GM23338 (cell line): Measurements from ENCODE around the gene ROCK2. TPM values are rescaled to one million over a fixed set of nuclear protein-coding genes. Genes with fewer than 3 reads are reported as not detected.

Experiments
- ATAC-seq: fragments of 200-7000 bp; cut with Tn5 transposase; 3 replicates; pipeline ENCODE4 v1.9.1; 2020
- DNase-seq: peaks from one replicate; pipeline ENCODE4 v3.0.0-alpha.2; 2015; ENCODE audit warnings: low spot score
- H2AFZ ChIP-seq: fragments of 200-600 bp; sonication (generic); 2 replicates; pipeline ENCODE4 v1.8.0; 2016; ENCODE audit warnings: antibody characterized with exemption, mild to moderate bottlenecking, moderate library complexity
- H3F3A ChIP-seq: fragments of 200-600 bp; sonication (generic); replicated peaks from 2 replicates; pipeline ENCODE4 v1.8.0; 2017; ENCODE audit warnings: antibody characterized with exemption, mixed run types, low read depth
- H3K27ac ChIP-seq: fragments of 200-600 bp; sonication (generic); 2 replicates; pipeline ENCODE4 v1.6.1; 2016; ENCODE audit warnings: low read depth
- H3K27me3 ChIP-seq: fragments of 200-600 bp; sonication (generic); 2 replicates; pipeline ENCODE4 v1.8.0; 2016; ENCODE audit warnings: mild to moderate bottlenecking, mixed run types, moderate library complexity; ENCODE audit not compliant: insufficient read depth
- H3K36me3 ChIP-seq: fragments of 200-600 bp; sonication (generic); 2 replicates; pipeline ENCODE4 v1.8.0; 2016; ENCODE audit warnings: mild to moderate bottlenecking; ENCODE audit not compliant: insufficient read depth
- H3K4me1 ChIP-seq: fragments of 200-600 bp; sonication (generic); 2 replicates; pipeline ENCODE4 v1.8.0; 2016; ENCODE audit warnings: mild to moderate bottlenecking, moderate library complexity; ENCODE audit not compliant: insufficient read depth
- H3K4me2 ChIP-seq: fragments of 200-600 bp; sonication (generic); 2 replicates; pipeline ENCODE4 v1.7.1; 2017; ENCODE audit warnings: mixed run types
- H3K4me3 ChIP-seq: fragments of 200-600 bp; sonication (generic); 2 replicates; pipeline ENCODE4 v1.6.1; 2016; ENCODE audit warnings: mixed run types
- H3K79me2 ChIP-seq: fragments of 200-600 bp; sonication (generic); replicated peaks from 2 replicates; pipeline ENCODE4 v1.8.0; 2017; ENCODE audit warnings: mild to moderate bottlenecking; ENCODE audit not compliant: insufficient read depth
- H3K9me2 ChIP-seq: fragments of 200-600 bp; sonication (generic); 2 replicates; pipeline ENCODE4 v1.8.0; 2017; ENCODE audit not compliant: insufficient read depth
- H4K20me1 ChIP-seq: fragments of 200-600 bp; sonication (generic); replicated peaks from 2 replicates; pipeline ENCODE4 v1.8.0; 2017; ENCODE audit warnings: mild to moderate bottlenecking; ENCODE audit not compliant: insufficient read depth
- H3K27ac Mint-ChIP-seq: 2 replicates; pipeline ENCODE4 v1.8.0; 2020; ENCODE audit warnings: inconsistent platforms, mild to moderate bottlenecking, moderate library complexity, mixed read lengths
- H3K27me3 Mint-ChIP-seq: 3 replicates; pipeline ENCODE4 v1.8.0; 2022; ENCODE audit warnings: low read depth, mild to moderate bottlenecking, moderate library complexity, mixed read lengths, inconsistent platforms; ENCODE audit not compliant: insufficient read depth, poor library complexity
- H3K36me3 Mint-ChIP-seq: 3 replicates; pipeline ENCODE4 v1.8.0; 2021; ENCODE audit warnings: low read depth, mild to moderate bottlenecking, inconsistent platforms, moderate library complexity, mixed read lengths
- H3K4me1 Mint-ChIP-seq: 3 replicates; pipeline ENCODE4 v1.8.0; 2020; ENCODE audit warnings: mild to moderate bottlenecking, inconsistent platforms, mixed read lengths
- H3K4me3 Mint-ChIP-seq: 3 replicates; pipeline ENCODE4 v1.8.0; 2021; ENCODE audit warnings: moderate library complexity, mild to moderate bottlenecking, inconsistent platforms, mixed read lengths
- H3K9me3 Mint-ChIP-seq: 3 replicates; pipeline ENCODE4 v1.8.0; 2020; ENCODE audit warnings: moderate library complexity, mild to moderate bottlenecking, inconsistent platforms, mixed read lengths
- CREB1 ChIP-seq: fragments of 250-450 bp; sonication (Bioruptor Pico); IDR thresholded peaks from 2 replicates; pipeline ENCODE4 v1.5.0; 2020; ENCODE audit warnings: low read depth, mild to moderate bottlenecking, moderate library complexity
- CTCF ChIP-seq, 2 experiments: fragments of 200-600 bp in 1 of 2; sonication (generic) in 1 of 2; conservative IDR thresholded peaks; 2 replicates each; pipeline versions ENCODE4 v1.5.1 to v1.6.1; 2016 to 2017; ENCODE audit warnings: antibody characterized with exemption in 2 of 2, low read depth in 2 of 2, mild to moderate bottlenecking in 2 of 2, moderate library complexity in 1 of 2
- ETS1 ChIP-seq: IDR thresholded peaks from 2 replicates; pipeline ENCODE4 v1.6.1; 2016; ENCODE audit warnings: antibody characterized with exemption
- EZH2 ChIP-seq: fragments of 200-600 bp; sonication (generic); IDR thresholded peaks from one replicate; pipeline ENCODE4 v1.8.0; 2017; ENCODE audit warnings: antibody characterized with exemption, mild to moderate bottlenecking, low read depth; ENCODE audit not compliant: unreplicated experiment
- NANOG ChIP-seq: IDR thresholded peaks from 2 replicates; pipeline ENCODE4 v1.6.1; 2016; ENCODE audit warnings: antibody characterized with exemption, borderline replicate concordance
- STAT1 ChIP-seq: IDR thresholded peaks from one replicate; pipeline ENCODE4 v1.6.1; 2016; ENCODE audit warnings: antibody characterized with exemption; ENCODE audit not compliant: unreplicated experiment
- ZNF331 ChIP-seq: fragments of 250-450 bp; sonication (Bioruptor Pico); IDR thresholded peaks from 2 replicates; pipeline ENCODE4 v1.5.0; 2020; ENCODE audit warnings: low read depth, mild to moderate bottlenecking, moderate library complexity
- ZNF462 ChIP-seq: fragments of 250-450 bp; sonication (Bioruptor Pico); IDR thresholded peaks from 2 replicates; pipeline ENCODE4 v1.5.0; 2020; ENCODE audit warnings: mild to moderate bottlenecking, moderate library complexity
- polyA plus RNA-seq: library from polyadenylated mRNA; unstranded; fragments of >200 nt; fragmentation: Nextera tagmentation; extraction: Ambion mirVana; gene quantifications from 2 replicates; pipeline ENCODE4 v1.2.1, GENCODE V29; 2016
- total RNA-seq: library from RNA; depleted of rRNA; stranded (reverse); fragments of >200 nt; shearing (Covaris generic); gene quantifications from 2 replicates; pipeline ENCODE4 v1.2.3, GENCODE V29; 2014
- TF ChIP-seq, protein P1 (sequence below): IDR thresholded peaks from one replicate; pipeline ENCODE4 v1.6.1; 2018; ENCODE audit warnings: antibody characterized with exemption; ENCODE audit not compliant: unreplicated experiment

Gene ROCK2
- total and polyA plus RNA-seq, 2 experiments from 2014 or later, result 16.4 to 28.0 TPM

DNA sequence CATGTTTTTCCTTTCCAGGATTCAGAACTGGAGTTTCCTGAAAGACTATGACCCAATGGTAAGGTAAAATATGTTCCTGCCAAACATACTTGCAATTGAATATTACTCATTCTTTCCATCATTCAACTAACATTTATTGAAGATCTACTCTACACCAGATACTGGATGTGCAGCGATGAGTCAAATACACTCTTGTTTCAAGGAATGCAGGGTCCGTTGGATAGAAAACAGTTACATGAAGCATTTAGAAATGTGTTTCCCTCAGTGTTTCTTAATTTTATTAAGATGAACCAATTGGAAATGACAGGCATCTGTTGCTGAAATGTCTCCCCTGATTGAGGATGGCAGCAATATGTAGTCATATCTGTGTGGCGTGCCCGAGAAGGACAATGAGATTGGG is 203.9 kb downstream of the ROCK2 start:
- no peaks in the 10 kb centered on the region for H3K79me2 ChIP-seq
- H3K27me3 ChIP-seq, result no peaks in the 10 kb centered on the region
- no peak overlapping the region for H3K4me3 ChIP-seq
- Mint-ChIP-seq H3K4me1 (no peaks in the 10 kb centered on the region), H3K27ac (no peak overlapping the region), H3K9me3 (no peaks in the 10 kb centered on the region), H3K27me3 (peaks cover 9% of the 10 kb centered on the region), H3K4me3 (no peak overlapping the region), H3K36me3 (peaks cover 3% of the 10 kb centered on the region; the same call in 1 of the 3 replicates)
- no peaks in the 10 kb centered on the region for H3F3A ChIP-seq
- no peaks in the 10 kb centered on the region for H4K20me1 ChIP-seq
- H3K9me2 ChIP-seq, result no peaks in the 10 kb centered on the region
- H3K36me3 ChIP-seq, result no peaks in the 10 kb centered on the region
- no peak overlapping the region for H3K4me2 ChIP-seq
- no peak overlapping the region for H2AFZ ChIP-seq
- no peak for ATAC-seq
- H3K27ac ChIP-seq, result no peak overlapping the region
- no peak for TF ChIP-seq STAT1
- no peak for DNase-seq
- no peaks in the 10 kb centered on the region for H3K4me1 ChIP-seq

GRCh38 chr2:11134349-11134748 is 210.1 kb downstream of the ROCK2 start:
- Histone ChIP-seq H3K27me3 (no peaks in the 10 kb centered on the region), H3K4me2 (peak overlapping the region; percentile 82; the same call in 1 of the 2 replicates), H3K36me3 (no peaks in the 10 kb centered on the region), H3K4me1 (peaks cover 9% of the 10 kb centered on the region), H2AFZ (peak overlapping the region; percentile 100), H3K9me2 (no peaks in the 10 kb centered on the region), H3K4me3 (peak overlapping the region; percentile 61; the same call in 1 of the 2 replicates), H3K79me2 (no peaks in the 10 kb centered on the region), H3K27ac (no peak overlapping the region), H4K20me1 (no peaks in the 10 kb centered on the region), H3F3A (peaks cover 4% of the 10 kb centered on the region; the same call in 1 of the 2 replicates)
- ATAC-seq, result no peak
- Mint-ChIP-seq H3K27ac (no peak overlapping the region), H3K4me3 (no peak overlapping the region), H3K9me3 (no peaks in the 10 kb centered on the region), H3K4me1 (peaks cover 9% of the 10 kb centered on the region), H3K27me3 (peaks cover 14% of the 10 kb centered on the region), H3K36me3 (no peaks in the 10 kb centered on the region)
- DNase-seq, result no peak
- TF ChIP-seq CTCF (conservative IDR thresholded peaks at IDR 0.05; ENCODE audit: low read depth in 2 of 2), result no peak
- TF ChIP-seq NANOG, result no peak
- TF ChIP-seq CREB1 (CRISPR knock-in tag), result no peak
- TF ChIP-seq STAT1, result no peak
- TF ChIP-seq ETS1, result no peak
- no peak for TF ChIP-seq ZNF462 (CRISPR knock-in tag)
- TF ChIP-seq ZNF331 (CRISPR knock-in tag), result no peak
- TF ChIP-seq EZH2, result no peak
- TF ChIP-seq, protein P1, sequence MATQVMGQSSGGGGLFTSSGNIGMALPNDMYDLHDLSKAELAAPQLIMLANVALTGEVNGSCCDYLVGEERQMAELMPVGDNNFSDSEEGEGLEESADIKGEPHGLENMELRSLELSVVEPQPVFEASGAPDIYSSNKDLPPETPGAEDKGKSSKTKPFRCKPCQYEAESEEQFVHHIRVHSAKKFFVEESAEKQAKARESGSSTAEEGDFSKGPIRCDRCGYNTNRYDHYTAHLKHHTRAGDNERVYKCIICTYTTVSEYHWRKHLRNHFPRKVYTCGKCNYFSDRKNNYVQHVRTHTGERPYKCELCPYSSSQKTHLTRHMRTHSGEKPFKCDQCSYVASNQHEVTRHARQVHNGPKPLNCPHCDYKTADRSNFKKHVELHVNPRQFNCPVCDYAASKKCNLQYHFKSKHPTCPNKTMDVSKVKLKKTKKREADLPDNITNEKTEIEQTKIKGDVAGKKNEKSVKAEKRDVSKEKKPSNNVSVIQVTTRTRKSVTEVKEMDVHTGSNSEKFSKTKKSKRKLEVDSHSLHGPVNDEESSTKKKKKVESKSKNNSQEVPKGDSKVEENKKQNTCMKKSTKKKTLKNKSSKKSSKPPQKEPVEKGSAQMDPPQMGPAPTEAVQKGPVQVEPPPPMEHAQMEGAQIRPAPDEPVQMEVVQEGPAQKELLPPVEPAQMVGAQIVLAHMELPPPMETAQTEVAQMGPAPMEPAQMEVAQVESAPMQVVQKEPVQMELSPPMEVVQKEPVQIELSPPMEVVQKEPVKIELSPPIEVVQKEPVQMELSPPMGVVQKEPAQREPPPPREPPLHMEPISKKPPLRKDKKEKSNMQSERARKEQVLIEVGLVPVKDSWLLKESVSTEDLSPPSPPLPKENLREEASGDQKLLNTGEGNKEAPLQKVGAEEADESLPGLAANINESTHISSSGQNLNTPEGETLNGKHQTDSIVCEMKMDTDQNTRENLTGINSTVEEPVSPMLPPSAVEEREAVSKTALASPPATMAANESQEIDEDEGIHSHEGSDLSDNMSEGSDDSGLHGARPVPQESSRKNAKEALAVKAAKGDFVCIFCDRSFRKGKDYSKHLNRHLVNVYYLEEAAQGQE, result no peak
